GM18498 (cell line): ENCODE measurements around the gene SLC17A9.

Source experiments
- ATAC-seq: cut with Tn5 transposase; IDR thresholded peaks from one replicate; pipeline ENCODE4 v1.9.1; 2021; ENCODE audit warnings: mild to moderate bottlenecking, moderate library complexity; ENCODE audit not compliant: unreplicated experiment

SLC17A9 gene

GRCh38 chr20:62967149-62967501 is 14.6 kb downstream of the SLC17A9 start:
- ATAC-seq: no peak

GRCh38 chr20:62967628-62968351 is 15.3 kb downstream of the SLC17A9 start:
- ATAC-seq: no peak

GRCh38 chr20:62968378-62969178 is 16.1 kb downstream of the SLC17A9 start:
- ATAC-seq: no peak

- no peak for ATAC-seq
Observed at GRCh38 chr20:62969179-62969760, 16.8 kb downstream of the SLC17A9 start.

- no peak for ATAC-seq
Observed at GRCh38 chr20:62969939-62970306, 17.4 kb downstream of the SLC17A9 start.

GRCh38 chr20:62970307-62971210 is 18.1 kb downstream of the SLC17A9 start:
- ATAC-seq: no peak

GRCh38 chr20:62971211-62971949 is 18.9 kb downstream of the SLC17A9 start:
- no peak for ATAC-seq

GRCh38 chr20:62971950-62972844 is 19.7 kb downstream of the SLC17A9 start:
- ATAC-seq: peak; percentile 52

GRCh38 chr20:62972845-62973745 is 20.6 kb downstream of the SLC17A9 start:
- no peak for ATAC-seq

- ATAC-seq: no peak
Observed at GRCh38 chr20:62975251-62975760, 22.8 kb downstream of the SLC17A9 start.

- ATAC-seq: no peak
Observed at GRCh38 chr20:62975812-62976508, 23.5 kb downstream of the SLC17A9 start.

GRCh38 chr20:62976886-62977285 is 24.4 kb downstream of the SLC17A9 start:
- ATAC-seq: no peak

GRCh38 chr20:62977613-62978560 is 25.4 kb downstream of the SLC17A9 start:
- ATAC-seq: peak; percentile 68

- no peak for ATAC-seq
Observed at GRCh38 chr20:62978561-62978943, 26.0 kb downstream of the SLC17A9 start.

GRCh38 chr20:62979310-62979709 is 26.8 kb downstream of the SLC17A9 start:
- ATAC-seq: no peak

GRCh38 chr20:62979876-62980373 is 27.4 kb downstream of the SLC17A9 start:
- ATAC-seq: no peak
